Measurements from ENCODE around the gene LATS1.

LATS1 gene

DNA sequence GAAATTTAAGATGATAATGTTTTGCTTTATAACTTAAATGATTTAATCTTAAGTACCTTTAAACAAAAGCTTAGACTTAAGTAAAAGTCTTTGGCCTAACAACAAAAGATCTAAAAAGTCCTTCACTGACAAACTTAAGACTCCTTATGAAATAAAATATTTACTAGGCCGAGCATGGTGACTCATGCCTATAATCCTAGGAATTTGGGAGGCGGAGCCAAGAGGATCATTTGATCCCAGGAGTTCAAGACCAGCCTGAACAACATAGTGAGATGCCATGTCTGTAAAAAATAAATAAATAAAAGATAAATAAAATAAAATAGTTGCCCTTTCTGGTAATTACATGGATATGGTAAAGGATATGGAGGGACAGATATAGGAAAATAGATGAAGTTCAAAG lies 81.8 kb downstream of the LATS1 start:
- H3K4me3 ChIP-seq (ENCODE audit: low read depth, low read length), result no peak overlapping the region
- DNase-seq (ENCODE audit: low read depth), result no peak
- TF ChIP-seq, protein P1, sequence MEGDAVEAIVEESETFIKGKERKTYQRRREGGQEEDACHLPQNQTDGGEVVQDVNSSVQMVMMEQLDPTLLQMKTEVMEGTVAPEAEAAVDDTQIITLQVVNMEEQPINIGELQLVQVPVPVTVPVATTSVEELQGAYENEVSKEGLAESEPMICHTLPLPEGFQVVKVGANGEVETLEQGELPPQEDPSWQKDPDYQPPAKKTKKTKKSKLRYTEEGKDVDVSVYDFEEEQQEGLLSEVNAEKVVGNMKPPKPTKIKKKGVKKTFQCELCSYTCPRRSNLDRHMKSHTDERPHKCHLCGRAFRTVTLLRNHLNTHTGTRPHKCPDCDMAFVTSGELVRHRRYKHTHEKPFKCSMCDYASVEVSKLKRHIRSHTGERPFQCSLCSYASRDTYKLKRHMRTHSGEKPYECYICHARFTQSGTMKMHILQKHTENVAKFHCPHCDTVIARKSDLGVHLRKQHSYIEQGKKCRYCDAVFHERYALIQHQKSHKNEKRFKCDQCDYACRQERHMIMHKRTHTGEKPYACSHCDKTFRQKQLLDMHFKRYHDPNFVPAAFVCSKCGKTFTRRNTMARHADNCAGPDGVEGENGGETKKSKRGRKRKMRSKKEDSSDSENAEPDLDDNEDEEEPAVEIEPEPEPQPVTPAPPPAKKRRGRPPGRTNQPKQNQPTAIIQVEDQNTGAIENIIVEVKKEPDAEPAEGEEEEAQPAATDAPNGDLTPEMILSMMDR (IDR thresholded peaks at IDR 0.05; ENCODE audit: low read depth, low read length, missing control alignments), result no peak

DNA sequence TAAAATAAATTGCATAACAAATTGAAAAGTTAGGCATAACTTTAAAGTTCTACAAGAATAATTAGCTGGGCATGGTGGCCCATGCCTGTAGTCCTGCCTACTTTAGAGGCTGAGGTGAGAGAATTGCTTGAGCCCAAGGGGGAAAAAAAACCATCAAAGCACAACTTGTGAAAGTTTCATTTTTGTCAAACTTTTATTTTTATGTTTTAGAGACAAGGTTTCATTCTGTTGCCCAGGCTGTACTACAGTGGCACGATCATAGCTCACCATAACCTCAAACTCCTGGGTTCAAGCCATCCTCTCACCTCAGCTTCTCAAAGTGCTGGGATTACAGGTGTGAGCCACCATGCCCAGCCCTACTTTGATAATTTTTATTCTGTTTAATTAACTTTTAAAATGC lies 83.6 kb downstream of the LATS1 start:
- TF ChIP-seq, protein P1 (IDR thresholded peaks at IDR 0.05; ENCODE audit: low read depth, low read length, missing control alignments), result no peak
- DNase-seq (ENCODE audit: low read depth), result no peak
- no peak overlapping the region for H3K4me3 ChIP-seq (ENCODE audit: low read depth, low read length)

DNA sequence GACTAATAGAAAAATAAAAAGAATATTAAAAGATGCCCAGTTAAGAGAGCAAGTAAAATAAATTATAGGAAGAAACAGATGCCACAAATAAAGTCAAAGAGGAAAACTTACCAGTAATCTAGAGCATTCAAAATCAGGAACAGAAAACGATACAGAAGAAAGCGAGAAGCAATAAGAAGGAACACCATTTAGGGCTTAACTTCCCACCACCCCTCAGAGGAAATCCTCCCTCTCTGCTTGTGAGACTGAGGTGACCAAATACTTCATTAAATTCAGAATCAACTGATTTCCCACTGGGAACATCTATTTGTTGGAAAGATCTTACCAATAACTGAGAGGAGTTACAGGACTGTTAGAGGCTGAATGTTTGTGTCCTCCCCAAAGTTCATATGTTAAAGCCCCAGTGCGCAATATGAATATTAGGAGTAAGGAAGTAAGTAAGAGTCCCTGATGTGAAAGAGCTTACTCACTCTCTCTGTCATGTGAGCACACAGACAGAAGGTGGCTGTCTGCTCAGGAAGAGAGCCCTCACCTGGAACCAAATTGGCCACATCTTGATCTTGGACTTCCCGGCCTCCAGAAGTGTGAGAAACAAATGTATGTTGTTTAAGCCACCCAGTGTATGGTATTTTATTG lies 88.9 kb downstream of the LATS1 start:
- H3K4me3 ChIP-seq (ENCODE audit: low read depth, low read length), result no peak overlapping the region
- TF ChIP-seq, protein P1 (IDR thresholded peaks at IDR 0.05; ENCODE audit: low read depth, low read length, missing control alignments), result peak; percentile 11
- DNase-seq (ENCODE audit: low read depth), result no peak

DNA sequence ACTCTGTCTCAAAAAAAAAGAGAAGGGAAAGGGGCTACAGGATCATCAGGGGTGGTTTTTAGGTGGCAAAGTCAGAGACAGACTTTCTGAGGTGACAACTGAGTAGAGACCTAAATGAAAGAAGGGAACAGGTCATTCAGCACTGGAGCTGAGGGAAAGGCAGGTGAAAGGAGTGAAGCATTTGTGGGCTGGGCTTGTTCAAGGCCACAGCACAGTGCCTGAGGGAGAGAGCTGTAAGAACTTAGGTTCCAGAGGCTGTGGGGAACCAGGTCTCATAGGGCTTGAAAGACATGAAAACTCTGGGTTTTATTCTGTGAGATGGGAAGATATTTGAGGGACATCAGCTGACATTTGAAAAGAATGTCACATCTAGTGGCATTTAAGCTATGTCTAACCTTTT lies 90.2 kb downstream of the LATS1 start:
- no peak overlapping the region for H3K4me3 ChIP-seq (ENCODE audit: low read depth, low read length)
- TF ChIP-seq, protein P1 (IDR thresholded peaks at IDR 0.05; ENCODE audit: low read depth, low read length, missing control alignments), result no peak
- DNase-seq (ENCODE audit: low read depth), result no peak

DNA sequence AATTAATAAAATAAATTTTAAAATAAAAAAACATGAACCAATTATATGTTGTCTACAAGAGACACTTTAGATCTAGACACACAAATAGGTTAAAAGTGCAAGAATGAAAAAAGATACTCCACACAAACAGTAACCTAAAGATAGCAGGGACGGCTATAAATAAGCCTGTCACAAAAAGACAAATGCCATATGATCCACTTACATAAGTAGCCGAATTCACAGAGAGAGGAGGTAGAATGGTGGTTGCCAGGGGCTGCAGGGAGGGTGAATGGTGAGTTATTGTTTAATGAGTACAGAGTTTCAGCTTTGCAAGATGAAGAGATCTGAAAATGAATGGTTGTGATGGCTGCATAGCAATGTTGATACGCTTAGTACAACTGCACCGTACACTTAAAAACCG lies 102.1 kb downstream of the LATS1 start:
- no peak for DNase-seq (ENCODE audit: low read depth)
- TF ChIP-seq, protein P1 (IDR thresholded peaks at IDR 0.05; ENCODE audit: low read depth, low read length, missing control alignments), result no peak
- no peak overlapping the region for H3K4me3 ChIP-seq (ENCODE audit: low read depth, low read length)

DNA sequence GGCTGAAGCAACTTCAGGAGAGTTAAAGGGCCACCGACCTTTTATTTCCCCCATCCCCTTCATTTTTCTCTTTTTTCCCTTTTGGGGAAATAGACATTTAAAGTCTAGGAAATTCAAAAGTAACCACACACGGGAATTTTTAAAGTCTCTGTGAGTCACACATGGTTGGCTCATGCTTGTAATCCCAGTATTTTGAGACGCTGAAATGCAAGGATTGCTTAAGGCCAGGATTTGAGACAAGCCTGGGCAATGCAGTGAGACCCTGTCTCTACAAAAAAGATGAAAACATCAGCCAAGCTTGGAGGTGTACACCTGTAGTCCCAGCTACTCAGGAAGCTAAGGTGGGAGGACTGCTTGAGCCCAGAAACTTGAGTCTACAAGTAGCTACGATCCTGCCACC lies 103.6 kb downstream of the LATS1 start:
- TF ChIP-seq, protein P1 (IDR thresholded peaks at IDR 0.05; ENCODE audit: low read depth, low read length, missing control alignments), result no peak
- no peak for DNase-seq (ENCODE audit: low read depth)
- no peak overlapping the region for H3K4me3 ChIP-seq (ENCODE audit: low read depth, low read length)

DNA sequence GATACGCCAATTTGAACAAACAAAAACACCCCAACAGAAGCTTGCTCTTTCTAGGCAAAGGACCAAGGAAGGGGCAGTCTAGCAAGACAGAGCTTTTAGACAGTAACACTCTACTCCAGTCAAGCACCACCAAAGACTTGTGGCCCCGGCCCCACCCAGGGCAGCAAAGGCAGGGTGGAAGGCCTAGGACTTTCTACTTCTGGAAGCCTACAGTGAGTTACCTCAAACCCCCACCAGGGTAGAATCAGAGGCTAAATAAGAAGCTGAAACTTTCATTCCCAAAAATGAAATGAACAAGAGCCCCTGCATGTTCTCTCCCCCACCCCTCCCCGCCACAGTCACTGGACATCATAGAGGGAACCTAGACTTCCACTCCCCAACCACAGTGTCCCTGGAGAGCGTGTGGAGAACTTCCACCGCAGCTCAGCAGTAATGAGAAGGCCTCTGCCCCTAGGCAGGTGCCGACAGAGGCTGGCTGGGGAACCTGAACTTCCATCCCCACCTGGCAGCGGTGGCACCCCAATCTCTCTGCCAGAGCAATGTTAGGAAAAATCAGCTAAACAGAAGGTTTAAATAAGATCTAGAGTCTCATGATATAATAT lies 109.4 kb downstream of the LATS1 start:
- DNase-seq (ENCODE audit: low read depth), result no peak
- TF ChIP-seq, protein P1 (IDR thresholded peaks at IDR 0.05; ENCODE audit: low read depth, low read length, missing control alignments), result no peak
- no peak overlapping the region for H3K4me3 ChIP-seq (ENCODE audit: low read depth, low read length)
